HEK293T (cell line): ENCODE data around the gene ABHD5.

Experiments
- CTCF ChIA-PET: fragments of 350-600 bp; formaldehyde crosslinking; extraction: SDS; loops from one replicate; lab custom pipeline; 2021; ENCODE audit warnings: antibody characterized with exemption, inconsistent platforms; lab: Yijun Ruan, JAX
- POLR2A ChIA-PET: fragments of 350-600 bp; formaldehyde crosslinking; extraction: SDS; loops from one replicate; lab custom pipeline; 2020; ENCODE audit warnings: antibody characterized with exemption, inconsistent platforms; lab: Yijun Ruan, JAX
- DNase-seq: peaks from one replicate; pipeline ENCODE4 v3.0.0; 2012; ENCODE audit warnings: mixed read lengths; ENCODE audit errors: extremely low spot score
- ARNT ChIP-seq: fragments of 450-650 bp; IDR thresholded peaks from 2 replicates; pipeline ENCODE4 v1.6.1; 2017; ENCODE audit warnings: mild to moderate bottlenecking
- BHLHE40 ChIP-seq: fragments of 450-650 bp; IDR thresholded peaks from 2 replicates; pipeline ENCODE4 v1.6.1; 2016; ENCODE audit warnings: mild to moderate bottlenecking, moderate library complexity, borderline replicate concordance
- CTBP1 ChIP-seq: fragments of 450-650 bp; IDR thresholded peaks from 2 replicates; pipeline ENCODE4 v1.6.1; 2016; ENCODE audit warnings: borderline replicate concordance
- ELF4 ChIP-seq: fragments of 450-650 bp; IDR thresholded peaks from 2 replicates; pipeline ENCODE4 v1.6.1; 2017; ENCODE audit warnings: antibody characterized with exemption
- FOXA1 ChIP-seq: fragments of 450-650 bp; IDR thresholded peaks from 2 replicates; pipeline ENCODE4 v1.6.1; 2016; ENCODE audit warnings: mild to moderate bottlenecking
- FOXK2 ChIP-seq: fragments of 450-650 bp; IDR thresholded peaks from 2 replicates; pipeline ENCODE4 v1.6.1; 2016; ENCODE audit warnings: mild to moderate bottlenecking
- FOXM1 ChIP-seq: fragments of 450-650 bp; IDR thresholded peaks from 2 replicates; pipeline ENCODE4 v1.6.1; 2017; ENCODE audit warnings: mild to moderate bottlenecking, borderline replicate concordance
- HDGF ChIP-seq: fragments of 450-650 bp; IDR thresholded peaks from 2 replicates; pipeline ENCODE4 v1.6.1; 2017; ENCODE audit warnings: antibody characterized with exemption, borderline replicate concordance
- L3MBTL2 ChIP-seq: fragments of 450-650 bp; conservative IDR thresholded peaks from 2 replicates; pipeline ENCODE4 v1.6.1; 2016; ENCODE audit warnings: mild to moderate bottlenecking
- LEF1 ChIP-seq: fragments of 450-650 bp; IDR thresholded peaks from 2 replicates; pipeline ENCODE4 v1.6.1; 2017; ENCODE audit warnings: mild to moderate bottlenecking, borderline replicate concordance
- NFRKB ChIP-seq: fragments of 450-650 bp; IDR thresholded peaks from 2 replicates; pipeline ENCODE4 v1.6.1; 2016; ENCODE audit warnings: mild to moderate bottlenecking, moderate library complexity
- SP1 ChIP-seq: fragments of 450-650 bp; IDR thresholded peaks from 2 replicates; pipeline ENCODE4 v1.6.1; 2017
- SUZ12 ChIP-seq: fragments of 450-650 bp; IDR thresholded peaks from 2 replicates; pipeline ENCODE4 v1.6.1; 2016; ENCODE audit warnings: mild to moderate bottlenecking
- TARDBP ChIP-seq: fragments of 450-650 bp; IDR thresholded peaks from 2 replicates; pipeline ENCODE4 v1.6.1; 2016
- ZNF384 ChIP-seq: fragments of 450-650 bp; IDR thresholded peaks from 2 replicates; pipeline ENCODE4 v1.6.1; 2016
- TF ChIP-seq, protein P1 (sequence below): fragments of 450-650 bp; IDR thresholded peaks from 2 replicates; pipeline ENCODE4 v1.6.1; 2016

Gene ABHD5

DNA sequence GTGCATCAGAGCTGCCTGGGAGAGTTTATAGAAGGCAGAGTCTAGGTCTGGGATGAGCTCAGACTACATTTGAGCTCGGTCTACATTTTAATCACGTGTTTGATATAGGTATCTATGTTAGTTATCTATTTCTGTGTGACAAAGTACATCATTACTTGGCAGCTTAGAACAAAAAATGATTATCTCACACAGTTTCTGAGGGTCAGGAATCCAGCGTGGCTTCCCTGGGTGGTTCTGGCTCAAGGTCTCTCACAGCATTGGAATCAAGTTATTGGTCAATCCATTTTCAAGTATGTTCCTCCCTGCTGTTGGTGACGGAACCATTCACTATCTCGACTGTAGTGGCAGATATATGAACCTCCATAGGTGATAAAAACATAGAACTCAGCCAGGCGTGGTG is 71.7 kb downstream of the ABHD5 start:
- ChIA-PET POLR2A (no interaction called here), CTCF (no interaction called here)
- TF ChIP-seq ARNT, result no peak
- no peak for TF ChIP-seq HDGF
- TF ChIP-seq TARDBP, result no peak
- TF ChIP-seq BHLHE40, result no peak
- no peak for TF ChIP-seq FOXM1
- TF ChIP-seq NFRKB, result no peak
- no peak for TF ChIP-seq L3MBTL2
- no peak for TF ChIP-seq FOXK2
- no peak for TF ChIP-seq SUZ12
- TF ChIP-seq ELF4, result no peak
- TF ChIP-seq SP1, result no peak
- DNase-seq, result no peak

DNA sequence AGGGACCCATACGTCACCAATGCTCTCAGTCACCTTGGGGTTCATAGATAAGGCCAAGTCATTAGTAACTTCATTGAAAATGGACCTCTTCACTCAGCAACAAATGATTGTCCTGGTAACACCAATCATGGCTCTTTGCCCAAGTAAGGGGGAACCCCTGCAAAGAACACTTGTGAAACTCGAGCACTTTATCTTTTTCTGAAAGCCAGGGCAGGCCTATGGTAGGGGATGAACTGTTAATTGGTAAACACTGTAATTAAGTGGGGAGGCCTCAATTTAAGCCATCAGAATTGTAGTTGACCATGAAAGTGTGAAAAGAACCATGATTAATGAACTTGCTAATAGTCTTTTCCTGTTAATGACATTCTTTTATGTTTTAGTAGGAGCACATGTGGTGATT is 73.3 kb downstream of the ABHD5 start:
- ChIA-PET CTCF (no interaction called here), POLR2A (no interaction called here)
- TF ChIP-seq FOXK2, result no peak
- TF ChIP-seq ELF4, result no peak
- TF ChIP-seq SP1, result no peak
- no peak for TF ChIP-seq TARDBP
- no peak for TF ChIP-seq FOXM1
- no peak for TF ChIP-seq BHLHE40
- TF ChIP-seq FOXA1, result no peak
- no peak for TF ChIP-seq CTBP1
- TF ChIP-seq ARNT, result no peak
- no peak for TF ChIP-seq ZNF384
- TF ChIP-seq LEF1, result no peak
- TF ChIP-seq L3MBTL2, result no peak
- no peak for TF ChIP-seq HDGF
- TF ChIP-seq NFRKB, result no peak
- TF ChIP-seq, protein P1, sequence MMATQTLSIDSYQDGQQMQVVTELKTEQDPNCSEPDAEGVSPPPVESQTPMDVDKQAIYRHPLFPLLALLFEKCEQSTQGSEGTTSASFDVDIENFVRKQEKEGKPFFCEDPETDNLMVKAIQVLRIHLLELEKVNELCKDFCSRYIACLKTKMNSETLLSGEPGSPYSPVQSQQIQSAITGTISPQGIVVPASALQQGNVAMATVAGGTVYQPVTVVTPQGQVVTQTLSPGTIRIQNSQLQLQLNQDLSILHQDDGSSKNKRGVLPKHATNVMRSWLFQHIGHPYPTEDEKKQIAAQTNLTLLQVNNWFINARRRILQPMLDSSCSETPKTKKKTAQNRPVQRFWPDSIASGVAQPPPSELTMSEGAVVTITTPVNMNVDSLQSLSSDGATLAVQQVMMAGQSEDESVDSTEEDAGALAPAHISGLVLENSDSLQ, result no peak
- TF ChIP-seq SUZ12, result no peak
- no peak for DNase-seq

DNA sequence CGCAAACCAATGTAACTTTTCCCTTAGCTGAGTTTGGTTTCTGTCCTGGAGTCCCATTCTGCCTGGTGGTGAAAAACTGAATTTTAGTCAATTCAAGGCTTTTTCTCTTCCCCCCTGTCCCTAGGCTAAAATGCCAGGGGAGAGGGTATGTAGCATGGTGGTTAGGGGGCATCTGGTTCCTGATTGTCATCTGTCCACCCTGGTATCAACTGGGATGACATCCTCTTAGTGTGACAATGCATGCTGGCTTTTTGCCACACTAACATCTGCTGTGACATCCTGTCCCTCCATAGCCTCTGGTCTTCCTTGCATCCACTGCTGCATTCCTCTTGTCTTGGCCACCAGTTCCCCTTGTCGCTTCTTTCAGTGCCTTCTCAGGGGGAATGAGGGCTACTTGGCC is 73.7 kb downstream of the ABHD5 start:
- POLR2A ChIA-PET, result no interaction called here
- no peak for DNase-seq
- CTCF ChIA-PET, result no interaction called here
- TF ChIP-seq SUZ12 (no peak), SP1 (no peak), L3MBTL2 (no peak), FOXM1 (no peak), LEF1 (no peak), ELF4 (no peak), ZNF384 (no peak), CTBP1 (no peak), BHLHE40 (no peak), NFRKB (no peak), FOXK2 (no peak), ARNT (no peak), FOXA1 (no peak), HDGF (no peak), TARDBP (no peak)
- TF ChIP-seq, protein P1, result no peak

DNA sequence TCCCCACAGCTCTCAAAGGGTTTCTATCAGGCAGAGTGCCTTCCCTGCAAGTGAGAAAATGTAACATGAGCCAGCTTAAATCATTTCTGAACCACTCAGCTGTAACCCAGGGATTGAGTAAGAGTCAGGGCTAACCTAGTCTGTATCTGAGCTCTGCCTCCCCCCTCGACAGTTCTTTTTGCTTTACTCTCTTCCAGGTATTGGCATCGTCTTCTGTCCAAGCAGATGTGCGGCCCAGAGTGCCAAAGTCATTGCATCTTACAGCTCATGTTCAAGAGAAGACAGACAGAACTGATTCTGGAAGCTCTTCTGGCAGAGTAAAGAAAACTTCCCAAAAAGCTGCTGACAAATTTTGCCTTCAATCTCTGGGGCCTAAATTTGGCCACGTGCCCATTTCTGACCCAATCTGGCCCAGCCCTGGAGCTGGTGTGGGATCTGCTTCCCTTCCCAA is 74.8 kb downstream of the ABHD5 start:
- TF ChIP-seq FOXM1 (no peak), ELF4 (no peak), ARNT (no peak), LEF1 (no peak), FOXK2 (no peak), FOXA1 (no peak), TARDBP (no peak), HDGF (no peak), L3MBTL2 (no peak), BHLHE40 (no peak), ZNF384 (no peak), SUZ12 (no peak), NFRKB (no peak), CTBP1 (no peak), SP1 (no peak)
- TF ChIP-seq, protein P1, result no peak
- ChIA-PET POLR2A (no interaction called here), CTCF (interaction anchor here (0.7 kb wide), 1 partner anchor 92 kb away, joined by 3 read pairs; no protein-coding TSS in a partner anchor)
- no peak for DNase-seq

DNA sequence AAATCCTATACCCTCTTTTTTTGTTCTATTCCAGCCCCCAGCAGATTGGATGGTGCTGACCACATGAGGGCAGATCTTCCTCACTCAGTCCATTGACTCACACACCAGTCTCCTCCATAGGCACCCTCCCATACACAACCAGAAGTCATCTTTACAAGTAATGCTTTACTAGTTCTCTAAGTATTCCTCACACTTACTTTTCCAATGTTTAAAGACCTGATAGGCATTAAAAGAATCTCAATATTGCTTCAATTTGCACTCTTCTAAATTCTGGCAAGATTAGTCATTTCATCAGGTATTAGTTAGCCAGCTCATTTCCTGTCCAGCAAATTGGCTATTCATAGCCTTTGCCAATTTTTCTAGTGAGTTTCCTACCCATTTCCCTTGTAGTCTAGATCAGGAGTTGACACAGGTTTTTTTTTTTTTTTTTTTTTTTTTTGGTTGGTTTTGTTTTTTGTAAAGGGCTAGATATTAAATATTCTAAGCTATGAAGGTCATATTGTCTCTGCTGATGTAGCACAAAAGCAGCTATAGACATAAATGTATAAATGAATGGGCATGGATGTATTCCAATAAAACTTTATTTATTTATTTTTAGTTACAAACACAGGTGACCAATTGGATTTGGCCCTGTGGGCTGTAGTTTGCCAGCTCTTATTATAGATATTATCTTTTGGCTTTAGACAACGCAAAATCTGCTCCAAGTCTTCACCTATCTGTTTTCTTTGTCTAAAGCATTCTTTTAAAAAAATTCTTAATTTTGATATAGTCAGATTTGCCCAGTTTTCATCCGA is 76.1 kb downstream of the ABHD5 start:
- DNase-seq, result no peak
- no peak for TF ChIP-seq TARDBP
- no peak for TF ChIP-seq NFRKB
- no peak for TF ChIP-seq ELF4
- no peak for TF ChIP-seq SUZ12
- no peak for TF ChIP-seq L3MBTL2
- TF ChIP-seq SP1, result no peak
- no peak for TF ChIP-seq LEF1
- TF ChIP-seq CTBP1, result no peak
- TF ChIP-seq ZNF384, result no peak
- no peak for TF ChIP-seq FOXK2
- no peak for TF ChIP-seq HDGF
- TF ChIP-seq ARNT, result no peak
- TF ChIP-seq, protein P1, result no peak
- TF ChIP-seq FOXM1, result no peak
- no peak for TF ChIP-seq BHLHE40
- TF ChIP-seq FOXA1, result no peak
- ChIA-PET POLR2A (no interaction called here), CTCF (interaction anchor here (0.7 kb wide), 1 partner anchor 192 kb away, joined by 3 read pairs; no protein-coding TSS in a partner anchor)
